Measurements from ENCODE around the gene CENPVL1. TPM values are rescaled to one million over a fixed set of nuclear protein-coding genes. Genes with fewer than 3 reads are reported as not detected.
"Not testable (repeated sequence)": the region's sequence is repeated elsewhere in the genome, so short reads cannot be mapped to it uniquely, and the experiment has no call there.

Gene CENPVL1
- total RNA-seq (0.32 TPM in 1 of 2 replicates, not detected in the other), polyA plus RNA-seq (0.10 TPM in 1 of 2 replicates, not detected in the other)

DNA sequence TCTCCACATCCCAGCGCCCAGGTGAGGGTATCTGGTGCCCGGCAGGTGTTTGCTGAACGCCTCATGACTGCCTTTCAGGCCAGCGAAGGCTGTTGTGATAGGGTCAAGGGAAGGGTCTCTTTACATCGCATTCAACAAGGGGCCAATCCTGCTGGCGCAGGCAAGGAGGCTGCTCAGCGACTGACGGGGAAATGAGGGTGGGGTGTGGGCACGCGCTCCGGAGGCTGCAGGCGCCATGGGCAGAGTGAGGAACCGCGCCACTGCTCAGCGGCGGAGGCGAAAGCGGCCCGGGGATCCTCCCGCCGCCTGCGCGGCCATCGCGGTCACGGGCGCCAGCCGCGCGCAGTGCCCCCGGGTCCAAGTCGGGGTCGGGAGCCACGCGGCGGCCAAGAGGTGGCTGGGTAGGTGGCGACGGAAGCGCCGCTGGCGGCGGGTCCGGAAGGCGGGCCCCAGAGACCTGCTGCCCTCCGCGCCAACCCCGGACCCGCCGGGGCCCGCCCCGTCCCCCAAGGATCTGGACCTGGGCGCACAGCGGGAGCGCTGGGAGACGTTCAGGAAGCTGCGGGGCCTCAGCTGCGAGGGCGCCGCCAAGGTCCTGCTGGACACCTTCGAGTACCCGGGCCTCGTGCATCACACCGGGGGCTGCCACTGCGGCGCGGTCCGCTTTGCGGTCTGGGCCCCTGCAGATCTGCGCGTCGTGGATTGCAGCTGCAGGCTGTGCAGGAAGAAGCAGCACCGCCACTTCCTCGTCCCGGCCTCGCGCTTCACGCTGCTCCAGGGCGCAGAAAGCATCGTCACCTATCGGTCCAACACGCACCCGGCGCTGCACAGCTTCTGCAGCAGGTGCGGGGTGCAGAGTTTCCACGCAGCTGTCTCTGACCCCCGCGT, at the start of gene CENPVL1:
CENPVL1 (plus strand) TSS at position 236 of the 888 bp plus-strand sequence; CDS start at position 236, 0 bp downstream.
- no CpG with 5 or more reads among the region's 87 CpGs for WGBS (ENCODE audit: low lambda C conversion rate, missing lambda C conversion rate)
- H2AFZ ChIP-seq; H4K20me1 ChIP-seq (ENCODE audit: insufficient read depth, poor library complexity, severe bottlenecking); H3K27me3 ChIP-seq; H3K36me3 ChIP-seq (replicated peaks; ENCODE audit: insufficient read depth, low read depth); DNase-seq (ENCODE audit: low spot score); H3K4me1 ChIP-seq (ENCODE audit: insufficient read depth); H3K79me2 ChIP-seq; H3K9me2 ChIP-seq (replicated peaks; ENCODE audit: insufficient read depth); H3K9me3 ChIP-seq (ENCODE audit: low read depth); H3K4me2 ChIP-seq; H3K27ac ChIP-seq; H3K4me3 ChIP-seq: not testable (repeated sequence)

DNA sequence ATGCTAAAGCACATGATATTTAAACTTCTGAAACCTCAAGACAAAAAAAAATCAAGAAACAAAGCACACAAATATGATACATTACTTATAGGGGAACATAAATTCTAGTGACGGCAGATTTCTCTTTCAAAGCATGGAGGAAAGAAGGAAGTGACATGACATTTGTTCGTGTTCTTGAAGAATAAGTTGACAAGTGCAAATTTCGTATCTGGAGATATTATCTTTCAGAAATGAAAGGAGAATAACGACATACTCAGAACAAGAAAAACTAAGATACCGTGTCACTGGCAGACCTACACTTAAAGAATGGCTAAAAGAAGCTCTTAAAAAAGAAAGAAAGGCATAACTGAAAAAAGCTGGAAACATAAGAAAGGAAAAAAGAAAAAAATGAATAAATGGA, 44.3 kb upstream of the CENPVL1 start:
- no peaks in the 10 kb centered on the region for H3K79me2 ChIP-seq

DNA sequence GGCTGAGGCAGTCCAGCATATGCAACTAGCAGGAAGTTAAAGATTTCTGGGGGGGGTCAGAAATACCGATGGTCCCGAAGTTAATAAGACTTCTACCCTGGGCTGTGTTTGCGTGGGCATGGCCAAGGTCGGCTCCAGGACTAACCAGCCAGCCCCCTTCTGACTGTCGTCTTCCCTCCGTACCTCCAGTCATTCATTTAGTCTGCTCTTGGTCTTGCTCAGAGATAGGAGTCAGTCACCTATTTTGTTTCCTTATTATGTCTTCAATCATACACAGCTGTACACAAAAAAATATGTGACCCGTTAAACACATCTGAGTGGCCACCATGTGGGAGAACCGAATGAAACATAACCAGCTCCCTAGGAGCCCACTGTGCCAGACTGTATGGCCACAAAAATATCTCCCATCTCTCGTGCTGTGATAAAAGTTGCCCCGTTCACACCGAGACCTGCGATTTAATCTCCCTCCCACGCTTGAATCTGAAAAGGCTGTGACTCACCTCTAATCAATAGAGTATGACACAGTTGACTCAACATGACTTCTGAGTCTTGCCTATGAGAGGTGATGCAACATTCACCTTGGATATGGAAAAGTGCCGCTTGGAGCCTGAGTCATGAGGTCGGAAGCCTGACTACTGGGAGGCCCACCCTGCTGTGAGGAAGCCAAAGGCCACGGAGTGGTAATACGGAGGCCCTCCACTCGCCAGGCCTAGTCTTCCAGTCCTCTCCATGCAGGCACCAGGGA, 30.5 kb upstream of the CENPVL1 start:
- WGBS (ENCODE audit: low lambda C conversion rate, missing lambda C conversion rate) = no CpG with 5 or more reads among the region's 18 CpGs
- not testable (repeated sequence) for H3K27ac ChIP-seq; H3K27me3 ChIP-seq; DNase-seq (ENCODE audit: low spot score); H3K36me3 ChIP-seq (replicated peaks; ENCODE audit: insufficient read depth, low read depth); H3K9me2 ChIP-seq (replicated peaks; ENCODE audit: insufficient read depth); H3K4me1 ChIP-seq (ENCODE audit: insufficient read depth); H3K79me2 ChIP-seq; H2AFZ ChIP-seq; H3K4me3 ChIP-seq; H3K4me2 ChIP-seq; H3K9me3 ChIP-seq (ENCODE audit: low read depth); H4K20me1 ChIP-seq (ENCODE audit: insufficient read depth, poor library complexity, severe bottlenecking)

More for the DNA sequence above, 44.3 kb upstream of the CENPVL1 start:
- Histone ChIP-seq H3K27me3 (no peaks in the 10 kb centered on the region), H4K20me1 (ENCODE audit: insufficient read depth, poor library complexity, severe bottlenecking) (no peaks in the 10 kb centered on the region), H3K4me3 (no peak overlapping the region), H3K4me2 (no peak overlapping the region), H3K9me3 (ENCODE audit: low read depth) (no peaks in the 10 kb centered on the region), H3K27ac (no peak overlapping the region), H3K36me3 (replicated peaks; ENCODE audit: insufficient read depth, low read depth) (no peaks in the 10 kb centered on the region), H2AFZ (no peak overlapping the region), H3K9me2 (replicated peaks; ENCODE audit: insufficient read depth) (no peaks in the 10 kb centered on the region), H3K4me1 (ENCODE audit: insufficient read depth) (no peaks in the 10 kb centered on the region)
- 65% methylated on average over 5 of the region's 5 CpGs for WGBS (ENCODE audit: low lambda C conversion rate, missing lambda C conversion rate)
- DNase-seq (ENCODE audit: low spot score) = no peak
- TF ChIP-seq EZH2phosphoT487 (IDR thresholded peaks at IDR 0.05; ENCODE audit: low read depth, severe bottlenecking, unreplicated experiment) (no peak), CTCF (IDR thresholded peaks at IDR 0.05; ENCODE audit: poor library complexity) (no peak), EZH2 (IDR thresholded peaks at IDR 0.05; ENCODE audit: borderline replicate concordance) (no peak)

GRCh38 chrX:51681808-51682719, 28.2 kb upstream of the CENPVL1 start:
- H3K9me3 ChIP-seq (ENCODE audit: low read depth); H3K27ac ChIP-seq; DNase-seq (ENCODE audit: low spot score); H3K27me3 ChIP-seq; H3K9me2 ChIP-seq (replicated peaks; ENCODE audit: insufficient read depth); H3K79me2 ChIP-seq; H2AFZ ChIP-seq; H3K4me1 ChIP-seq (ENCODE audit: insufficient read depth); H4K20me1 ChIP-seq (ENCODE audit: insufficient read depth, poor library complexity, severe bottlenecking); H3K4me3 ChIP-seq; H3K4me2 ChIP-seq; H3K36me3 ChIP-seq (replicated peaks; ENCODE audit: insufficient read depth, low read depth): not testable (repeated sequence)
- no CpG with 5 or more reads among the region's 88 CpGs for WGBS (ENCODE audit: low lambda C conversion rate, missing lambda C conversion rate)

- not testable (repeated sequence) for H3K9me2 ChIP-seq (replicated peaks; ENCODE audit: insufficient read depth); H3K79me2 ChIP-seq; H2AFZ ChIP-seq; H3K27me3 ChIP-seq; H3K36me3 ChIP-seq (replicated peaks; ENCODE audit: insufficient read depth, low read depth); DNase-seq (ENCODE audit: low spot score); H4K20me1 ChIP-seq (ENCODE audit: insufficient read depth, poor library complexity, severe bottlenecking); H3K4me2 ChIP-seq; H3K9me3 ChIP-seq (ENCODE audit: low read depth); H3K4me1 ChIP-seq (ENCODE audit: insufficient read depth); H3K27ac ChIP-seq; H3K4me3 ChIP-seq
- WGBS (ENCODE audit: low lambda C conversion rate, missing lambda C conversion rate) = no CpG with 5 or more reads among the region's 30 CpGs
These were observed 27.6 kb upstream of the CENPVL1 start, which contains the start of gene CENPVL2 for GRCh38 chrX:51682720-51683062. TSS of gene CENPVL2 (minus strand) at chrX:51682831. CDS start at chrX:51682831, 0 bp downstream.

Measured in hepatocyte (in vitro differentiated cells).